B cell (primary cell): ENCODE measurements around the gene DGCR6. TPM values are rescaled to one million over a fixed set of nuclear protein-coding genes. Genes with fewer than 3 reads are reported as not detected.

ENCODE experiments used
- ATAC-seq: fragments of 200-7000 bp; cut with Tn5 transposase; one replicate; pipeline ENCODE4 v1.10.0; 2021; ENCODE audit warnings: low read depth, mild to moderate bottlenecking, moderate number of reproducible peaks, moderate library complexity
- CTCF ChIA-PET: fragments of 350-600 bp; sonication (Branson Sonifier 250); formaldehyde crosslinking; loops from one replicate; lab custom pipeline; 2021; ENCODE audit warnings: antibody characterized with exemption, inconsistent platforms; lab: Charles Lee
- POLR2A ChIA-PET: fragments of 350-600 bp; sonication (Branson Sonifier 250); formaldehyde crosslinking; loops from one replicate; lab custom pipeline; 2021; ENCODE audit warnings: antibody characterized with exemption; lab: Charles Lee
- DNase-seq: peaks from one replicate; pipeline ENCODE4 v3.0.0; 2013
- H2AFZ ChIP-seq: 2 replicates; pipeline ENCODE4 v1.6.1; 2012; ENCODE audit warnings: mild to moderate bottlenecking, low read depth, low read length; ENCODE audit not compliant: insufficient read depth, poor library complexity, severe bottlenecking
- H3K27ac ChIP-seq, 2 donors: 1 replicate in 1 of 2; 2 replicates in 1 of 2; pipeline ENCODE4 v1.5.1; 2012 to 2013; ENCODE audit warnings: low read length in 2 of 2, mild to moderate bottlenecking in 2 of 2, moderate library complexity in 1 of 2
- H3K27me3 ChIP-seq, 4 experiments: fragments of 200-600 bp in 1 of 4; sonication (generic) in 1 of 4; replicated peaks in 1 of 4; 1 replicate in 2 of 4; 2 replicates in 2 of 4; pipeline versions ENCODE4 v1.6.1 to v1.7.0; 2013 to 2016; ENCODE audit warnings: low read length in 3 of 4, mild to moderate bottlenecking in 2 of 4, mixed read lengths in 1 of 4, moderate library complexity in 1 of 4; ENCODE audit not compliant: insufficient read depth in 4 of 4, control insufficient read depth in 3 of 4; ENCODE audit errors: control extremely low read depth in 1 of 4
- H3K36me3 ChIP-seq, 2 experiments: replicated peaks in 1 of 2; 1 replicate in 1 of 2; 2 replicates in 1 of 2; pipeline versions ENCODE4 v1.6.1 to v1.7.1; 2013; ENCODE audit warnings: low read length in 1 of 2; ENCODE audit not compliant: insufficient read depth in 2 of 2, control insufficient read depth in 1 of 2; ENCODE audit errors: control extremely low read depth in 1 of 2, extremely low read depth in 1 of 2
- H3K4me1 ChIP-seq, 2 donors: fragments of 200-600 bp in 1 of 2; sonication (generic) in 1 of 2; 1 replicate in 1 of 2; 2 replicates in 1 of 2; pipeline versions ENCODE4 v1.5.1 to v1.6.1; 2013 to 2017; ENCODE audit warnings: low read length in 2 of 2; ENCODE audit not compliant: control insufficient read depth in 2 of 2, insufficient read depth in 2 of 2
- H3K4me2 ChIP-seq: replicated peaks from 2 replicates; pipeline ENCODE3; 2012; ENCODE audit warnings: mild to moderate bottlenecking, low read depth, low read length; ENCODE audit not compliant: poor library complexity, severe bottlenecking
- H3K4me3 ChIP-seq, 5 experiments: fragments of 200-600 bp in 1 of 5; sonication (generic) in 1 of 5; 1 replicate in 3 of 5; 2 replicates in 2 of 5; pipeline versions ENCODE4 v1.5.1 to v1.7.0; 2011 to 2016; ENCODE audit warnings: low read length in 4 of 5, mild to moderate bottlenecking in 4 of 5, low read depth in 2 of 5, control low read depth in 1 of 5, moderate library complexity in 1 of 5; ENCODE audit not compliant: insufficient read depth in 1 of 5; ENCODE audit errors: control extremely low read depth in 1 of 5, extremely low read depth in 1 of 5
- H3K79me2 ChIP-seq: fragments of 200-600 bp; sonication (generic); one replicate; pipeline ENCODE4 v1.6.0; 2016; ENCODE audit warnings: low read length; ENCODE audit not compliant: control insufficient read depth, insufficient read depth
- H3K9ac ChIP-seq: fragments of 200-600 bp; sonication (generic); 2 replicates; pipeline ENCODE4 v1.6.1; 2017; ENCODE audit warnings: mild to moderate bottlenecking, low read length, moderate library complexity
- H3K9me3 ChIP-seq, 3 donors: one replicate each; pipeline versions ENCODE4 v1.6.1 to v1.7.1; 2013; ENCODE audit warnings: low read length in 2 of 3; ENCODE audit not compliant: control insufficient read depth in 2 of 3, insufficient read depth in 1 of 3; ENCODE audit errors: control extremely low read depth in 1 of 3
- H4K20me1 ChIP-seq: 2 replicates; pipeline ENCODE4 v1.6.0; 2012; ENCODE audit warnings: mild to moderate bottlenecking, low read length; ENCODE audit not compliant: insufficient read depth, control insufficient read depth, poor library complexity, severe bottlenecking
- H3K27ac Mint-ChIP-seq: one replicate; pipeline ENCODE4 v1.8.0; 2021; ENCODE audit warnings: mixed read lengths
- H3K27me3 Mint-ChIP-seq: one replicate; pipeline ENCODE4 v1.8.0; 2021; ENCODE audit warnings: mixed read lengths
- H3K4me1 Mint-ChIP-seq: one replicate; pipeline ENCODE4 v1.8.0; 2021; ENCODE audit warnings: mixed read lengths
- H3K4me3 Mint-ChIP-seq: one replicate; pipeline ENCODE4 v1.8.0; 2021; ENCODE audit warnings: mixed read lengths
- H3K9me3 Mint-ChIP-seq: one replicate; pipeline ENCODE4 v1.8.0; 2022; ENCODE audit warnings: mixed read lengths; ENCODE audit not compliant: insufficient read depth
- CTCF ChIP-seq: fragments of 200-600 bp; IDR thresholded peaks from one replicate; pipeline ENCODE4 v1.8.0; 2022; ENCODE audit warnings: antibody characterized with exemption, mild to moderate bottlenecking
- EZH2 ChIP-seq: IDR thresholded peaks from 2 replicates; pipeline ENCODE4 v1.6.1; 2012; ENCODE audit warnings: borderline replicate concordance, low read depth, mild to moderate bottlenecking, moderate library complexity, low read length; ENCODE audit not compliant: insufficient read depth, poor library complexity, severe bottlenecking
- WGBS: methylation state at CpG from one replicate; pipeline ENCODE4 v1.1.5; 2013; ENCODE audit warnings: missing lambda C conversion rate; ENCODE audit not compliant: insufficient coverage; 5-methylcytosine and 5-hydroxymethylcytosine counted together
- intact Hi-C: fragments of 100-400 bp; cut with micrococcal nuclease; formaldehyde crosslinking; loops from one replicate; pipeline ENCODE4 v1.10.0; 2022
- polyA plus RNA-seq: library from polyadenylated mRNA; depleted of rRNA; stranded (reverse); fragments of >200 nt; gene quantifications from 2 replicates; pipeline ENCODE4 v1.2.3, GENCODE V29; 2012
- total RNA-seq, 2 donors: library from RNA; stranded (reverse); fragments of 120-200 nt in 1 of 2; gene quantifications; 1 replicate in 1 of 2; 2 replicates in 1 of 2; pipeline versions ENCODE4 v1.2.3 to v1.2.4, GENCODE V29; 2013 to 2022

Gene DGCR6
- total and polyA plus RNA-seq, 2 donors (not counting 1 experiment from before 2014, with no cell fraction given): 1.8 to 2.5 TPM

GRCh38 chr22:18947905-18948304 is 41.8 kb downstream of the DGCR6 start:
- peaks cover 24% of the 10 kb centered on the region for H3K27me3 Mint-ChIP-seq
- Histone ChIP-seq H3K4me2 (no peak overlapping the region), H4K20me1 (no peaks in the 10 kb centered on the region), H3K4me1 (no peaks in the 10 kb centered on the region), H3K27me3 (peaks cover 0 to 3% (median 0%) of the 10 kb centered on the region in 4 experiments), H2AFZ (no peak overlapping the region), H3K27ac (no peak overlapping the region), H3K9me3 (no peaks in the 10 kb centered on the region), H3K79me2 (no peaks in the 10 kb centered on the region), H3K4me3 (no peak overlapping the region), H3K36me3 (no peaks in the 10 kb centered on the region), H3K9ac (no peak overlapping the region)
- DNase-seq (no peak), ATAC-seq (no peak)
- intact Hi-C loops: no loop called here
- TF ChIP-seq EZH2 (no peak), CTCF (no peak)
- CTCF ChIA-PET: no interaction called here
- no peak overlapping the region for H3K4me3 Mint-ChIP-seq
- WGBS: 80% methylated on average over 12 of the region's 12 CpGs
- H3K27ac Mint-ChIP-seq: no peak overlapping the region
- POLR2A ChIA-PET: no interaction called here
- no peaks in the 10 kb centered on the region for H3K9me3 Mint-ChIP-seq
- H3K4me1 Mint-ChIP-seq: no peaks in the 10 kb centered on the region

- H3K4me3 ChIP-seq: no peak overlapping the region
- no peak for DNase-seq
- peaks cover 28% of the 10 kb centered on the region for H3K27me3 Mint-ChIP-seq
- no peak overlapping the region for H3K27ac Mint-ChIP-seq
- intact Hi-C loops: no loop called here
- peaks cover 0 to 3% (median 0%) of the 10 kb centered on the region in 4 experiments for H3K27me3 ChIP-seq
- ChIA-PET CTCF (no interaction called here), POLR2A (no interaction called here)
- H2AFZ ChIP-seq: no peak overlapping the region
- WGBS: 88% methylated on average over 5 of the region's 5 CpGs
- H3K36me3 ChIP-seq: no peaks in the 10 kb centered on the region
- H3K4me3 Mint-ChIP-seq: no peak overlapping the region
- no peak overlapping the region for H3K4me2 ChIP-seq
- no peaks in the 10 kb centered on the region for H3K9me3 ChIP-seq
- no peaks in the 10 kb centered on the region for H3K79me2 ChIP-seq
- no peaks in the 10 kb centered on the region for H3K9me3 Mint-ChIP-seq
- H3K4me1 ChIP-seq: no peaks in the 10 kb centered on the region
- H3K27ac ChIP-seq: no peak overlapping the region
- ATAC-seq: no peak
- no peaks in the 10 kb centered on the region for H3K4me1 Mint-ChIP-seq
- no peak for TF ChIP-seq CTCF
- TF ChIP-seq EZH2: no peak
- no peaks in the 10 kb centered on the region for H4K20me1 ChIP-seq
- H3K9ac ChIP-seq: no peak overlapping the region
Measured at GRCh38 chr22:18950141-18950540, 44.0 kb downstream of the DGCR6 start.
